Activated T-helper 17 cell treated with anti-CD3 and anti-CD28 coated beads, Interleukin-2, amount 50 U/mL, for 72 hours (primary cell): ENCODE data around the gene FIBCD1. TPM values are rescaled to one million over a fixed set of nuclear protein-coding genes. Genes with fewer than 3 reads are reported as not detected.

ENCODE experiments used
- ATAC-seq: fragments of 150-1000 bp; cut with Tn5 transposase; replicated peaks from 2 replicates; pipeline ENCODE4 v1.10.0; 2021; ENCODE audit warnings: mild to moderate bottlenecking, moderate library complexity
- H3K27ac Mint-ChIP-seq: one replicate; pipeline ENCODE4 v1.8.0; 2022; ENCODE audit warnings: mixed read lengths
- H3K27me3 Mint-ChIP-seq: one replicate; pipeline ENCODE4 v1.8.0; 2022; ENCODE audit warnings: mixed read lengths
- H3K36me3 Mint-ChIP-seq: one replicate; pipeline ENCODE4 v1.8.0; 2022; ENCODE audit warnings: low read depth, mild to moderate bottlenecking, mixed read lengths
- H3K4me1 Mint-ChIP-seq: one replicate; pipeline ENCODE4 v1.8.0; 2022; ENCODE audit warnings: mixed read lengths
- H3K4me3 Mint-ChIP-seq: one replicate; pipeline ENCODE4 v1.8.0; 2022; ENCODE audit warnings: mild to moderate bottlenecking, mixed read lengths
- H3K9me3 Mint-ChIP-seq: one replicate; pipeline ENCODE4 v1.8.0; 2022; ENCODE audit warnings: mixed read lengths
- total RNA-seq, 2 donors: library from RNA; stranded (reverse); gene quantifications; one replicate each; pipeline ENCODE4 v1.2.3, GENCODE V29; 2022

Gene FIBCD1
- total RNA-seq, 2 donors from 2014 or later: not detected

GRCh38 chr9:130890870-130891687, 48.0 kb downstream of the FIBCD1 start:
- Mint-ChIP-seq H3K9me3 (no peaks in the 10 kb centered on the region), H3K27me3 (no peaks in the 10 kb centered on the region), H3K4me1 (no peaks in the 10 kb centered on the region), H3K4me3 (no peak overlapping the region), H3K27ac (no peak overlapping the region), H3K36me3 (peaks cover 13% of the 10 kb centered on the region)
- ATAC-seq: no peak

- ATAC-seq: no peak
- no peaks in the 10 kb centered on the region for H3K4me1 Mint-ChIP-seq
Measured at GRCh38 chr9:130890124-130890523, 48.9 kb downstream of the FIBCD1 start.

GRCh38 chr9:130888146-130888885, 50.7 kb downstream of the FIBCD1 start:
- Mint-ChIP-seq H3K9me3 (no peaks in the 10 kb centered on the region), H3K4me1 (no peaks in the 10 kb centered on the region), H3K4me3 (no peak overlapping the region), H3K36me3 (peaks cover 38% of the 10 kb centered on the region), H3K27me3 (no peaks in the 10 kb centered on the region), H3K27ac (no peak overlapping the region)
- no peak for ATAC-seq

More at GRCh38 chr9:130890124-130890523, 48.9 kb downstream of the FIBCD1 start:
- Mint-ChIP-seq H3K27me3 (no peaks in the 10 kb centered on the region), H3K27ac (no peak overlapping the region), H3K36me3 (peaks cover 21% of the 10 kb centered on the region), H3K4me3 (no peak overlapping the region), H3K9me3 (no peaks in the 10 kb centered on the region)

- no peaks in the 10 kb centered on the region for H3K27me3 Mint-ChIP-seq
- no peaks in the 10 kb centered on the region for H3K4me1 Mint-ChIP-seq
- H3K4me3 Mint-ChIP-seq: no peak overlapping the region
- H3K36me3 Mint-ChIP-seq: peaks cover 40% of the 10 kb centered on the region
- ATAC-seq: no peak
- no peak overlapping the region for H3K27ac Mint-ChIP-seq
- H3K9me3 Mint-ChIP-seq: no peaks in the 10 kb centered on the region
Measured at GRCh38 chr9:130887494-130888144, 51.4 kb downstream of the FIBCD1 start.

- H3K36me3 Mint-ChIP-seq: peaks cover 40% of the 10 kb centered on the region
Measured at GRCh38 chr9:130886981-130887380, 52.1 kb downstream of the FIBCD1 start.

GRCh38 chr9:130885484-130886375, 53.3 kb downstream of the FIBCD1 start:
- Mint-ChIP-seq H3K9me3 (no peaks in the 10 kb centered on the region), H3K27me3 (no peaks in the 10 kb centered on the region), H3K4me3 (no peak overlapping the region), H3K36me3 (peaks cover 48% of the 10 kb centered on the region), H3K4me1 (no peaks in the 10 kb centered on the region), H3K27ac (no peak overlapping the region)
- ATAC-seq: no peak

More at GRCh38 chr9:130886981-130887380, 52.1 kb downstream of the FIBCD1 start:
- H3K27me3 Mint-ChIP-seq: no peaks in the 10 kb centered on the region
- H3K4me3 Mint-ChIP-seq: no peak overlapping the region
- ATAC-seq: no peak
- no peaks in the 10 kb centered on the region for H3K9me3 Mint-ChIP-seq
- no peaks in the 10 kb centered on the region for H3K4me1 Mint-ChIP-seq
- H3K27ac Mint-ChIP-seq: no peak overlapping the region

GRCh38 chr9:130884542-130885483, 54.2 kb downstream of the FIBCD1 start:
- Mint-ChIP-seq H3K27ac (no peak overlapping the region), H3K27me3 (no peaks in the 10 kb centered on the region), H3K4me1 (no peaks in the 10 kb centered on the region), H3K4me3 (no peak overlapping the region), H3K9me3 (no peaks in the 10 kb centered on the region), H3K36me3 (peaks cover 57% of the 10 kb centered on the region)
- no peak for ATAC-seq

GRCh38 chr9:130884111-130884531, 54.9 kb downstream of the FIBCD1 start:
- H3K27me3 Mint-ChIP-seq: no peaks in the 10 kb centered on the region
- no peak for ATAC-seq
- H3K4me3 Mint-ChIP-seq: no peak overlapping the region

GRCh38 chr9:130883479-130883878, 55.6 kb downstream of the FIBCD1 start:
- no peak for ATAC-seq
- Mint-ChIP-seq H3K9me3 (no peaks in the 10 kb centered on the region), H3K4me3 (no peak overlapping the region), H3K4me1 (no peaks in the 10 kb centered on the region), H3K27ac (no peak overlapping the region), H3K36me3 (peaks cover 70% of the 10 kb centered on the region), H3K27me3 (no peaks in the 10 kb centered on the region)

More at GRCh38 chr9:130884111-130884531, 54.9 kb downstream of the FIBCD1 start:
- no peaks in the 10 kb centered on the region for H3K4me1 Mint-ChIP-seq
- H3K9me3 Mint-ChIP-seq: no peaks in the 10 kb centered on the region
- H3K27ac Mint-ChIP-seq: no peak overlapping the region
- H3K36me3 Mint-ChIP-seq: peaks cover 64% of the 10 kb centered on the region

GRCh38 chr9:130882696-130883225, 56.3 kb downstream of the FIBCD1 start:
- no peak overlapping the region for H3K27ac Mint-ChIP-seq
- no peaks in the 10 kb centered on the region for H3K4me1 Mint-ChIP-seq
- peaks cover 74% of the 10 kb centered on the region for H3K36me3 Mint-ChIP-seq
- no peaks in the 10 kb centered on the region for H3K9me3 Mint-ChIP-seq
- no peak for ATAC-seq
- H3K4me3 Mint-ChIP-seq: no peak overlapping the region
- no peaks in the 10 kb centered on the region for H3K27me3 Mint-ChIP-seq

- Mint-ChIP-seq H3K4me3 (no peak overlapping the region), H3K4me1 (no peaks in the 10 kb centered on the region)
Measured at GRCh38 chr9:130881516-130881915, 57.5 kb downstream of the FIBCD1 start.

GRCh38 chr9:130880599-130881220, 58.3 kb downstream of the FIBCD1 start:
- Mint-ChIP-seq H3K9me3 (no peaks in the 10 kb centered on the region), H3K4me3 (no peak overlapping the region), H3K27me3 (no peaks in the 10 kb centered on the region), H3K4me1 (no peaks in the 10 kb centered on the region), H3K27ac (no peak overlapping the region), H3K36me3 (peaks cover 78% of the 10 kb centered on the region)
- ATAC-seq: no peak

More at GRCh38 chr9:130881516-130881915, 57.5 kb downstream of the FIBCD1 start:
- Mint-ChIP-seq H3K27ac (no peak overlapping the region), H3K27me3 (no peaks in the 10 kb centered on the region), H3K36me3 (peaks cover 79% of the 10 kb centered on the region), H3K9me3 (no peaks in the 10 kb centered on the region)
- no peak for ATAC-seq
